ENCODE measurements around the gene POLR2A. TPM values are rescaled to one million over a fixed set of nuclear protein-coding genes. Genes with fewer than 3 reads are reported as not detected.

The POLR2A gene
- total and polyA plus RNA-seq, 2 of the 4 experiments (the other 2 are of a cell fraction) = 54.0 to 56.6 TPM

- H3K14ac ChIP-seq (replicated peaks; ENCODE audit: low read depth, low read length) = no peak overlapping the region
- POLR2A ChIA-PET (ENCODE audit: unreplicated experiment) = no interaction called here
- no peaks in the 10 kb centered on the region for H3K9me3 ChIP-seq (ENCODE audit: control insufficient read depth, insufficient read depth, low read length)
- no peak overlapping the region for H3K18ac ChIP-seq (ENCODE audit: low read depth, low read length)
- H2BK15ac ChIP-seq (ENCODE audit: low read depth, low read length) = no peak overlapping the region; the same call in 2 of the 3 replicates
- DNase-seq (no peak), ATAC-seq (ENCODE audit: low read depth) (peak; percentile 3)
- in situ Hi-C loops (cut with MboI; ENCODE audit: low sequenced_read_pairs) (no loop called here), dilution Hi-C loops (cut with HindIII; ENCODE audit: low sequenced_read_pairs, unreplicated experiment) (no loop called here), intact Hi-C loops (cut with micrococcal nuclease) (no loop called here)
- H2AK9ac ChIP-seq (replicated peaks; ENCODE audit: low read depth, low read length, poor library complexity) = no peak overlapping the region
- peaks cover 31% of the 10 kb centered on the region for H3K27me3 ChIP-seq (ENCODE audit: control insufficient read depth, insufficient read depth, low read length)
- no peak overlapping the region for H4K91ac ChIP-seq (ENCODE audit: insufficient read depth, low read depth, low read length)
- H3K4ac ChIP-seq (ENCODE audit: low read depth, low read length) = no peak overlapping the region
- peak overlapping the region; percentile 32 for H3K4me3 ChIP-seq (ENCODE audit: insufficient read depth, low read depth, low read length)
- CTCF ChIA-PET = interaction anchor here (0.6 to 1.4 kb wide), 2 partner anchors 9 to 14 kb away, joined by 3 to 6 read pairs; no protein-coding TSS in a partner anchor
- H2AK5ac ChIP-seq (ENCODE audit: low read depth, low read length) = 0 out of 2 replicates have a peak overlapping the region, but pooled peaks have one; percentile 45
- no peak overlapping the region for H2BK120ac ChIP-seq (ENCODE audit: low read depth, low read length)
- peak overlapping the region; percentile 81 for H3K4me2 ChIP-seq (ENCODE audit: low read depth, low read length)
- H3K56ac ChIP-seq (ENCODE audit: extremely low read depth, insufficient read depth, low read length) = no peak overlapping the region
- no peak overlapping the region for H4K5ac ChIP-seq (ENCODE audit: low read depth, low read length)
- H4K8ac ChIP-seq (ENCODE audit: low read depth in 2 of 2, low read length in 2 of 2) = peak overlapping the region in 1 of 2 experiments; percentile 36; a peak in 1 of 4 replicates
- BruUV-seq (replicated peaks) = no TSS peak
- no peaks in the 10 kb centered on the region for H3K79me1 ChIP-seq (ENCODE audit: low read depth in 1 of 2, low read length in 2 of 2)
- no peak overlapping the region for H3K23ac ChIP-seq (ENCODE audit: low read depth, low read length)
- no peak for TF ChIP-seq RAD21 (IDR thresholded peaks at IDR 0.05; ENCODE audit: low read length)
- no peak for TF ChIP-seq CEBPB (IDR thresholded peaks at IDR 0.05; ENCODE audit: low read depth, low read length)
- no peak for TF ChIP-seq ELK1 (IDR thresholded peaks at IDR 0.05; ENCODE audit: borderline replicate concordance, low read depth, low read length)
- no peak for TF ChIP-seq MAFK (IDR thresholded peaks at IDR 0.05; ENCODE audit: low read depth, low read length)
- no peak for TF ChIP-seq POLR2A (IDR thresholded peaks at IDR 0.05; ENCODE audit: low read depth, low read length)
- TF ChIP-seq CTCF (conservative IDR thresholded peaks at IDR 0.05; ENCODE audit: low read depth, low read length) = no peak
- TF ChIP-seq RFX5 (IDR thresholded peaks at IDR 0.05; ENCODE audit: low read depth, low read length) = no peak
- no peak overlapping the region for H3K9ac ChIP-seq (ENCODE audit: low read depth, low read length)
- 0 out of 2 replicates have a peak, but pooled peaks cover 1% of the 10 kb centered on the region for H4K20me1 ChIP-seq (ENCODE audit: insufficient read depth, low read length)
- peak overlapping the region; percentile 91 for H2AFZ ChIP-seq (replicated peaks; ENCODE audit: low read length, poor library complexity)
- H3K9me1 ChIP-seq (ENCODE audit: insufficient read depth, low read length) = 0 out of 2 replicates have a peak, but pooled peaks cover 8% of the 10 kb centered on the region
- H3K27ac ChIP-seq (ENCODE audit: insufficient read depth, low read length) = no peak overlapping the region
- 10% methylated on average over 2 of the region's 16 CpGs; no CpG with 5 or more reads in 1 of the 2 experiments for WGBS, 2 experiments (ENCODE audit: extremely low coverage in 2 of 2, insufficient read length in 1 of 2)
- no peaks in the 10 kb centered on the region for H3K36me3 ChIP-seq (ENCODE audit: control insufficient read depth, insufficient read depth, low read length)
- H2BK5ac ChIP-seq (ENCODE audit: low read depth, low read length, poor library complexity, severe bottlenecking) = no peak overlapping the region
- peaks cover 17% of the 10 kb centered on the region for H3K4me1 ChIP-seq (ENCODE audit: control insufficient read depth, insufficient read depth, low read length)
- H2BK20ac ChIP-seq (ENCODE audit: low read depth, low read length) = no peak overlapping the region
Observed at GRCh38 chr17:7445619-7445968, 38.6 kb upstream of the POLR2A start.
